ENCODE measurements around the gene HDAC7. TPM values are rescaled to one million over a fixed set of nuclear protein-coding genes. Genes with fewer than 3 reads are reported as not detected.
A peak's percentile ranks its signal among the peaks of the same experiment; 100 is the strongest.

Gene HDAC7
- polyA plus RNA-seq, 4 donors, result 2.2 to 30.3 (median 15.3) TPM

GRCh38 chr12:47742253-47742825, 77.4 kb downstream of the HDAC7 start:
- H3K27me3 ChIP-seq (ENCODE audit: control insufficient read depth in 3 of 3, insufficient read depth in 3 of 3, low read length in 3 of 3), result no peaks in the 10 kb centered on the region
- H3K9me3 ChIP-seq (ENCODE audit: control insufficient read depth in 2 of 2, insufficient read depth in 1 of 2, low read depth in 1 of 2, low read length in 1 of 2), result no peaks in the 10 kb centered on the region
- WGBS, 3 donors, result 54 to 69% (median 54%) methylated on average over 6 to 7 of the region's 7 CpGs
- FAIRE-seq (no peak), DNase-seq (peak; percentile 51 to 56)
- H3K27ac ChIP-seq (ENCODE audit: low read depth in 1 of 3, low read length in 2 of 3), result no peak overlapping the region
- H3K36me3 ChIP-seq (ENCODE audit: control insufficient read depth in 3 of 3, insufficient read depth in 2 of 3, low read depth in 1 of 3, low read length in 3 of 3), result peaks cover 0 to 6% (median 0%) of the 10 kb centered on the region in 3 donors
- no peak overlapping the region for H3K4me3 ChIP-seq (ENCODE audit: low read depth in 1 of 3, low read length in 3 of 3)
- H3K4me1 ChIP-seq (ENCODE audit: control insufficient read depth in 3 of 3, insufficient read depth in 2 of 3, low read depth in 1 of 3, low read length in 2 of 3), result peaks cover 0 to 9% (median 0%) of the 10 kb centered on the region in 3 donors

DNA sequence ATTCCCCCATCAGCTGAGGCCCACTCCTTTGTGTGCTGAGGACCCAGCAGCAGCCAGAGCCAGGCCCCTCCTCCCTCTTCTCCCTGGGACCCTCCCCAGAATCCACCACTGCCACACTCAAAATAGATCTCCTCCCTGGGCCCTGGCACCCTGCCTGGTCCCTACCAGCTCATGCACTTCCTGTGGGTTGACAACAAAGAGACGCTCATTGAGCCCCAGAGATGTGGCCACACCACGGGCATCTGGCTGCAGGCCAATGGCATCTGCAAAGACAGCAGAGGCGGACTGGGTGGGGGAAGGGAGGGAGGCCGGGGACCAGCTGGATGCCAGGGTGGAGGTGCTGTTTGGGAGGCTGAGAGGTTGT, 78.4 kb downstream of the HDAC7 start:
- Histone ChIP-seq H3K27ac (ENCODE audit: low read depth in 1 of 3, low read length in 2 of 3) (peak overlapping the region in 1 of 3 donors; percentile 42), H3K36me3 (ENCODE audit: control insufficient read depth in 3 of 3, insufficient read depth in 2 of 3, low read depth in 1 of 3, low read length in 3 of 3) (peaks cover 0 to 1% (median 0%) of the 10 kb centered on the region in 3 donors), H3K4me1 (ENCODE audit: control insufficient read depth in 3 of 3, insufficient read depth in 2 of 3, low read depth in 1 of 3, low read length in 2 of 3) (peaks cover 0 to 9% (median 0%) of the 10 kb centered on the region in 3 donors), H3K9me3 (ENCODE audit: control insufficient read depth in 2 of 2, insufficient read depth in 1 of 2, low read depth in 1 of 2, low read length in 1 of 2) (no peaks in the 10 kb centered on the region), H3K4me3 (ENCODE audit: low read depth in 1 of 3, low read length in 3 of 3) (no peak overlapping the region), H3K27me3 (ENCODE audit: control insufficient read depth in 3 of 3, insufficient read depth in 3 of 3, low read length in 3 of 3) (no peaks in the 10 kb centered on the region)
- peak; percentile 30 to 58 for DNase-seq
- no peak for FAIRE-seq
- WGBS, 3 donors, result 2 to 18% (median 7%) methylated on average over 4 of the region's 4 CpGs

DNA sequence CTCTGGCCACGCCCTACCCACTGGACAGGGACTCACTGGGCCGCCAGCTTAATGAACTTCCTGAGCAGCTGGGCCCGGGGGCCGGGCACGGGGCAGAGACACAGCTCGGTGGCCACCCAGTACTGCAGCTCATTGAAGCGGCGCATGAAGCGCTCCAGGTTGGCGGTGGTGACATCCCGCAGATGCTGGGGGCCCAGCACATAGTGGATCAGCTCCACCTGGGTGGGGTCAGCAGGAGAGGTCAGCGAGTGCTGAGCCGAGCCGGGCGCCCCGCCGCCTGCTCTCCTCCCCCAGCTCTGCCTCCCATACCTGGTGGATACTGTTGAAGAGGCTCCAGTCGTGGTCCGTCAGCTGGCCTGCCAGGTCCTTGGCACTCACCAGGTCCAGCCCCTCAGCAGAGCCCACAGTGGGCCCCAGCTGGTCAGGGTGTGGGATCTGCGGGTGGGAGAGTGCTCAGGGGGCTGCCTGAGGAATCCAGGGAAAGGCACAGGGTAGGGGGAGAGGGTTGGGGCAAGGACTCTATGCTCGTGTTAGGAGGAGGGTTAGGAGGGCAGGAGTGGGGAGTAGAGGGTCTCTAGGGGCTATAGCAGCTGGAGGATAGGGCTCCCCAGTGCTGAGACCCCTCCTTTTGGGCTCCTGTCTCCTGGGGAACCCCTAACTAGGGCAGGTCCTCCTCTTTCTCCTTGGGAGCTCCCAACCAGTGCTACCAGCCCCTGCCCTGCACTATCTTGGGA, 78.9 kb downstream of the HDAC7 start:
- no peaks in the 10 kb centered on the region for H3K27me3 ChIP-seq (ENCODE audit: control insufficient read depth in 3 of 3, insufficient read depth in 3 of 3, low read length in 3 of 3)
- DNase-seq (no peak), FAIRE-seq (no peak)
- WGBS, 3 donors, result 39 to 70% (median 49%) methylated on average over 19 to 21 of the region's 21 CpGs
- H3K9me3 ChIP-seq (ENCODE audit: control insufficient read depth in 2 of 2, insufficient read depth in 1 of 2, low read depth in 1 of 2, low read length in 1 of 2), result no peaks in the 10 kb centered on the region
- peak overlapping the region in 1 of 3 donors; percentile 42 for H3K27ac ChIP-seq (ENCODE audit: low read depth in 1 of 3, low read length in 2 of 3)
- H3K36me3 ChIP-seq (ENCODE audit: control insufficient read depth in 3 of 3, insufficient read depth in 2 of 3, low read depth in 1 of 3, low read length in 3 of 3), result no peaks in the 10 kb centered on the region
- H3K4me1 ChIP-seq (ENCODE audit: control insufficient read depth in 3 of 3, insufficient read depth in 2 of 3, low read depth in 1 of 3, low read length in 2 of 3), result peaks cover 0 to 11% (median 2%) of the 10 kb centered on the region in 3 donors
- no peak overlapping the region for H3K4me3 ChIP-seq (ENCODE audit: low read depth in 1 of 3, low read length in 3 of 3)

- DNase-seq (peak in 1 of 2 donors; percentile 69), FAIRE-seq (no peak)
- H3K36me3 ChIP-seq (ENCODE audit: control insufficient read depth in 3 of 3, insufficient read depth in 2 of 3, low read depth in 1 of 3, low read length in 3 of 3), result no peaks in the 10 kb centered on the region
- WGBS, 3 donors, result 34 to 54% (median 43%) methylated on average over 12 of the region's 12 CpGs
- H3K27ac ChIP-seq (ENCODE audit: low read depth in 1 of 3, low read length in 2 of 3), result peak overlapping the region in 2 of 3 donors; percentile 15 to 17
- no peak overlapping the region for H3K4me3 ChIP-seq (ENCODE audit: low read depth in 1 of 3, low read length in 3 of 3)
- no peaks in the 10 kb centered on the region for H3K9me3 ChIP-seq (ENCODE audit: control insufficient read depth in 2 of 2, insufficient read depth in 1 of 2, low read depth in 1 of 2, low read length in 1 of 2)
- H3K4me1 ChIP-seq (ENCODE audit: control insufficient read depth in 3 of 3, insufficient read depth in 2 of 3, low read depth in 1 of 3, low read length in 2 of 3), result peaks cover 0 to 15% (median 4%) of the 10 kb centered on the region in 3 donors
- no peaks in the 10 kb centered on the region for H3K27me3 ChIP-seq (ENCODE audit: control insufficient read depth in 3 of 3, insufficient read depth in 3 of 3, low read length in 3 of 3)
Measured at GRCh38 chr12:47739979-47740378, 79.7 kb downstream of the HDAC7 start.

- DNase-seq, result no peak
- H3K4me1 ChIP-seq (ENCODE audit: control insufficient read depth in 3 of 3, insufficient read depth in 2 of 3, low read depth in 1 of 3, low read length in 2 of 3), result peaks cover 0 to 15% (median 4%) of the 10 kb centered on the region in 3 donors
- no peak overlapping the region for H3K4me3 ChIP-seq (ENCODE audit: low read depth in 1 of 3, low read length in 3 of 3)
- H3K36me3 ChIP-seq (ENCODE audit: control insufficient read depth in 3 of 3, insufficient read depth in 2 of 3, low read depth in 1 of 3, low read length in 3 of 3), result no peaks in the 10 kb centered on the region
- no peaks in the 10 kb centered on the region for H3K9me3 ChIP-seq (ENCODE audit: control insufficient read depth in 2 of 2, insufficient read depth in 1 of 2, low read depth in 1 of 2, low read length in 1 of 2)
- no peaks in the 10 kb centered on the region for H3K27me3 ChIP-seq (ENCODE audit: control insufficient read depth in 3 of 3, insufficient read depth in 3 of 3, low read length in 3 of 3)
- H3K27ac ChIP-seq (ENCODE audit: low read depth in 1 of 3, low read length in 2 of 3), result no peak overlapping the region
- no peak for FAIRE-seq
- WGBS, 3 donors, result 79 to 86% (median 82%) methylated on average over 3 of the region's 3 CpGs
Measured at GRCh38 chr12:47739297-47739696, 80.4 kb downstream of the HDAC7 start.

GRCh38 chr12:47737936-47738594, 81.6 kb downstream of the HDAC7 start:
- DNase-seq (peak in 1 of 2 donors; percentile 63), FAIRE-seq (no peak)
- H3K4me1 ChIP-seq (ENCODE audit: control insufficient read depth in 3 of 3, insufficient read depth in 2 of 3, low read depth in 1 of 3, low read length in 2 of 3), result peaks cover 0 to 15% (median 4%) of the 10 kb centered on the region in 3 donors
- no peaks in the 10 kb centered on the region for H3K36me3 ChIP-seq (ENCODE audit: control insufficient read depth in 3 of 3, insufficient read depth in 2 of 3, low read depth in 1 of 3, low read length in 3 of 3)
- peak overlapping the region in 2 of 3 donors; percentile 37 to 63 for H3K27ac ChIP-seq (ENCODE audit: low read depth in 1 of 3, low read length in 2 of 3)
- WGBS, 3 donors, result 70 to 88% (median 82%) methylated on average over 17 of the region's 17 CpGs
- no peaks in the 10 kb centered on the region for H3K27me3 ChIP-seq (ENCODE audit: control insufficient read depth in 3 of 3, insufficient read depth in 3 of 3, low read length in 3 of 3)
- H3K4me3 ChIP-seq (ENCODE audit: low read depth in 1 of 3, low read length in 3 of 3), result no peak overlapping the region
- H3K9me3 ChIP-seq (ENCODE audit: control insufficient read depth in 2 of 2, insufficient read depth in 1 of 2, low read depth in 1 of 2, low read length in 1 of 2), result no peaks in the 10 kb centered on the region

DNA sequence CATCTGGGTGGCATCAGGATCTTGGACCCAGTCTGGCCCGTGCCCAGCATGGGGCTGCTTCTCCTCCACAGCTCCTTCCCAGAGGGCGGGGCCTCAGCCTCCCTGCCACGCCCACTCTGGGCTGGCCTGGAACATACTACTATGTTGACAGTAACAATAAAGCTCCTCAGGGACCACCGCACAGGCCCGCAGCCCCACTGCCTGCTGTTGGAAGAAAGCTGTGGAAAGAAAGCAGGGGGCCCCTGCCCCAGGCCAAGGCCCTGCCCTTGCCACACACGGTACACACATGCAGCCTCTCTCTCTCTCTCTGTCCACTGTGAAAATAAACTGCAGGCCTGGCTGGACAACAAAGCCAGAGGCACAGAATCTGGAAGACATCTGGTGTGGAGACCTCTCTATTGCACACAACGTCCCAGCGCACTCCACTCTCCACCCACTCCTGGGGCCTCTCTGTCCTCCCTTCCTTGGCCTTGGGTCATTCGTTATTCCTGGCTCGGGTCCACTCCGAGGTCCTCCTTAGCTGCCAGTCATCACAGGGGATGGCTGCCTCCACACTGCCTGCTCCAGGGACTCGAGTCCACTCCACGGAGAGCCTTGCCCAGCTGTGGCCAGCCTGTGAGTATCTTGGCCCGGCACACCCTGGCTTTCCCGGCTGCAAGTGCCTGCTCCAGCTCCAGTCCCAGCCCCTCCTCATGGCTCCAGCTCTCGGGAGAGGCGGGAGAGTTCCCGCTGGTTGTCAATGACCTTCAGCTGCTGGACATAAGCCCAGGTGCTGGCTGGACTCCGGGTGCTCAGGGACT, 82.6 kb downstream of the HDAC7 start:
- no peak for FAIRE-seq
- peak; percentile 44 to 45 for DNase-seq
- Histone ChIP-seq H3K9me3 (ENCODE audit: control insufficient read depth in 2 of 2, insufficient read depth in 1 of 2, low read depth in 1 of 2, low read length in 1 of 2) (no peaks in the 10 kb centered on the region), H3K27ac (ENCODE audit: low read depth in 1 of 3, low read length in 2 of 3) (peak overlapping the region in 2 of 3 donors; percentile 37 to 63), H3K36me3 (ENCODE audit: control insufficient read depth in 3 of 3, insufficient read depth in 2 of 3, low read depth in 1 of 3, low read length in 3 of 3) (no peaks in the 10 kb centered on the region), H3K4me3 (ENCODE audit: low read depth in 1 of 3, low read length in 3 of 3) (no peak overlapping the region), H3K27me3 (ENCODE audit: control insufficient read depth in 3 of 3, insufficient read depth in 3 of 3, low read length in 3 of 3) (no peaks in the 10 kb centered on the region), H3K4me1 (ENCODE audit: control insufficient read depth in 3 of 3, insufficient read depth in 2 of 3, low read depth in 1 of 3, low read length in 2 of 3) (peaks cover 0 to 15% (median 4%) of the 10 kb centered on the region in 3 donors)
- WGBS, 3 donors, result 45 to 59% (median 59%) methylated on average over 19 of the region's 19 CpGs

GRCh38 chr12:47736216-47736615, 83.5 kb downstream of the HDAC7 start:
- Histone ChIP-seq H3K27ac (ENCODE audit: low read depth in 1 of 3, low read length in 2 of 3) (peak overlapping the region in 2 of 3 donors; percentile 37 to 63), H3K4me3 (ENCODE audit: low read depth in 1 of 3, low read length in 3 of 3) (no peak overlapping the region), H3K9me3 (ENCODE audit: control insufficient read depth in 2 of 2, insufficient read depth in 1 of 2, low read depth in 1 of 2, low read length in 1 of 2) (no peaks in the 10 kb centered on the region), H3K36me3 (ENCODE audit: control insufficient read depth in 3 of 3, insufficient read depth in 2 of 3, low read depth in 1 of 3, low read length in 3 of 3) (no peaks in the 10 kb centered on the region), H3K27me3 (ENCODE audit: control insufficient read depth in 3 of 3, insufficient read depth in 3 of 3, low read length in 3 of 3) (no peaks in the 10 kb centered on the region), H3K4me1 (ENCODE audit: control insufficient read depth in 3 of 3, insufficient read depth in 2 of 3, low read depth in 1 of 3, low read length in 2 of 3) (peaks cover 0 to 15% (median 4%) of the 10 kb centered on the region in 3 donors)
- FAIRE-seq (no peak), DNase-seq (no peak)
- 61 to 77% (median 74%) methylated on average over 4 of the region's 4 CpGs for WGBS, 3 donors
